ENCODE data around the gene LARP6.

GRCh38 chr15:70880781-70881180 is 26.8 kb upstream of the LARP6 start:
- TF ChIP-seq ZNF205 (CRISPR knock-in tag; IDR thresholded peaks at IDR 0.05) (no peak), ZNF580 (CRISPR knock-in tag; IDR thresholded peaks at IDR 0.05; ENCODE audit: borderline replicate concordance, low read depth) (no peak)
